ENCODE results near the gene MDFIC. TPM values are rescaled to one million over a fixed set of nuclear protein-coding genes. Genes with fewer than 3 reads are reported as not detected.

The MDFIC gene
- polyA plus RNA-seq, 4 donors: 25.8 to 31.4 (median 29.6) TPM

GRCh38 chr7:114924038-114924712 lies 2.3 kb downstream of the MDFIC start:
- no peak for DNase-seq (ENCODE audit: low read depth in 4 of 4, low spot score in 2 of 4)

- DNase-seq (ENCODE audit: low read depth in 4 of 4, low spot score in 2 of 4): no peak
Measured at GRCh38 chr7:114925434-114925833, 3.5 kb downstream of the MDFIC start.

GRCh38 chr7:114928060-114928459 lies 6.2 kb downstream of the MDFIC start:
- DNase-seq (ENCODE audit: low read depth in 4 of 4, low spot score in 2 of 4): no peak

GRCh38 chr7:114929570-114929969 lies 7.7 kb downstream of the MDFIC start:
- DNase-seq (ENCODE audit: low read depth in 4 of 4, low spot score in 2 of 4): no peak

- DNase-seq (ENCODE audit: low read depth in 4 of 4, low spot score in 2 of 4): no peak
Measured at GRCh38 chr7:114930107-114930661, 8.3 kb downstream of the MDFIC start.

GRCh38 chr7:114930829-114931655 lies 9.1 kb downstream of the MDFIC start:
- no peak for DNase-seq (ENCODE audit: low read depth in 4 of 4, low spot score in 2 of 4)

GRCh38 chr7:114931656-114932011 lies 9.7 kb downstream of the MDFIC start:
- no peak for DNase-seq (ENCODE audit: low read depth in 4 of 4, low spot score in 2 of 4)

GRCh38 chr7:114932991-114933390 lies 11.1 kb downstream of the MDFIC start:
- no peak for DNase-seq (ENCODE audit: low read depth in 4 of 4, low spot score in 2 of 4)

GRCh38 chr7:114933658-114934057 lies 11.8 kb downstream of the MDFIC start:
- DNase-seq (ENCODE audit: low read depth in 4 of 4, low spot score in 2 of 4): no peak

GRCh38 chr7:114934086-114934485 lies 12.2 kb downstream of the MDFIC start:
- DNase-seq (ENCODE audit: low read depth in 4 of 4, low spot score in 2 of 4): no peak

GRCh38 chr7:114934713-114935112 lies 12.8 kb downstream of the MDFIC start:
- DNase-seq (ENCODE audit: low read depth in 4 of 4, low spot score in 2 of 4): no peak

GRCh38 chr7:114936471-114936870 lies 14.6 kb downstream of the MDFIC start:
- DNase-seq (ENCODE audit: low read depth in 4 of 4, low spot score in 2 of 4): no peak

- no peak for DNase-seq (ENCODE audit: low read depth in 4 of 4, low spot score in 2 of 4)
Measured at GRCh38 chr7:114937446-114937845, 15.6 kb downstream of the MDFIC start.

GRCh38 chr7:114938785-114939184 lies 16.9 kb downstream of the MDFIC start:
- no peak for DNase-seq (ENCODE audit: low read depth in 4 of 4, low spot score in 2 of 4)

- DNase-seq (ENCODE audit: low read depth in 4 of 4, low spot score in 2 of 4): no peak
Measured at GRCh38 chr7:114939484-114940097, 17.7 kb downstream of the MDFIC start.

- no peak for DNase-seq (ENCODE audit: low read depth in 4 of 4, low spot score in 2 of 4)
Measured at GRCh38 chr7:114940220-114940619, 18.3 kb downstream of the MDFIC start.

GRCh38 chr7:114941692-114942091 lies 19.8 kb downstream of the MDFIC start:
- DNase-seq (ENCODE audit: low read depth in 4 of 4, low spot score in 2 of 4): no peak

- DNase-seq (ENCODE audit: low read depth in 4 of 4, low spot score in 2 of 4): no peak
Measured at GRCh38 chr7:114942446-114943175, 20.7 kb downstream of the MDFIC start.

GRCh38 chr7:114943530-114943929 lies 21.6 kb downstream of the MDFIC start:
- DNase-seq (ENCODE audit: low read depth in 4 of 4, low spot score in 2 of 4): no peak

GRCh38 chr7:114943953-114944744 lies 22.3 kb downstream of the MDFIC start:
- no peak for DNase-seq (ENCODE audit: low read depth in 4 of 4, low spot score in 2 of 4)

Measured in left renal cortex interstitium (tissue), 4 donors.